NCI-H446 treated with DMSO at 0.1 percent for 48 hours (cell line): ENCODE data around the gene SLC45A1.

ENCODE experiments used
- DNase-seq: peaks from one replicate; lab custom pipeline; 2025; lab: John Stamatoyannopoulos, UW

Gene SLC45A1

DNA sequence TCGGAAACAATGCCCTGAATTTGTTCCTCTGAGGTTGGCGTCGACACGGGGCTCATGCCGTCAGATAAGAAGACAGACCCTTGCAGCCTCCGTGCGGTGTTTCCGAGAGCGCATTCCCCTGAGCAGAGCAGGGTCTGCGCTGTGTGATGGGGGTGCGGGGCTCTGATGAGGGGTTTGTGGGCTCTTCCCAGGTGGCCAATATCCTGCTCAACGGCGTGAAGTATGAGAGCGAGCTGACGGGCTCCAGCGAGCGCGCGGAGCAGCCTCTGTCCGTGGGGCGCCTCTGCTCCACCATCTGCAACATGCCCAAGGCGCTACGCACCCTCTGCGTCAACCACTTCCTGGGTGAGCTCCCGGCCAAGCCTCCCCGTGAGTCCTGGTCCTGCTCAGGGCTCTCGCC is 17.3 kb downstream of the SLC45A1 start:
- no peak for DNase-seq

- no peak for DNase-seq
Observed at GRCh38 chr1:8337776-8338525, 20.0 kb downstream of the SLC45A1 start.

DNA sequence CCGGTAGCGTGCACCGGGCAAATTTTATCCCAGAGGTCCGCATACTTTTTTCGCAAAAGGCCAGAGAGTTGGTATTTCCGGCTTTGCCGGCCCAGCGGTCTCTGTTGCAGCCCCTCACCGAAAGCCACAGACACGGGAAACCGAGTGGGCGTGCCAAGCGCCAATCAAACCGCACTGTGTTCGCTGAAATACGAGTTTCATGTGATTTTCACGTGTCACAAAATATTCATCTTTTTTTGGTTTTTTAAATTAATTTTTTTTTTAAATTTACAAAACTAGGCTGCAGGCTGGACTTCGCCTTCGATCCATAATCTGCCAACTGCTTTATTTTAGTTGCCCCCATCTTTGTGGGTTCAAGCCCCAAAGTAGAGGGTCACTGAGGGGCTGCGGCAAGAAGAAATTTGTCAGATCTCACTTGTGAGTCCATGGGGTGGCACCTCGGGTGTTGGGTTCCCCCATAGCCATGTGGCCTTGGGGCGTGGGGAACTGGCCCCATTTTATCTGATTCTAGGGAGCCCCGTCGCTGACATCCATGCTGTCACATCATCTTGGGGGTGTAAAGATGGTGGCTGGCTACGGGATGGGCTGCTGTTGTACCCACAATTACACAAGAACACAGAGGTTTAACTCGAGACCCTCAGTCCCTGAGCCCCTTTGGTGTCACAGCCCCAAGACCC is 20.8 kb downstream of the SLC45A1 start:
- no peak for DNase-seq

GRCh38 chr1:8339203-8339600 is 21.3 kb downstream of the SLC45A1 start:
- no peak for DNase-seq

GRCh38 chr1:8340448-8340847 is 22.5 kb downstream of the SLC45A1 start:
- DNase-seq = no peak

- DNase-seq = no peak
Observed at GRCh38 chr1:8342325-8342724, 24.4 kb downstream of the SLC45A1 start.

- DNase-seq = no peak
Observed at GRCh38 chr1:8343044-8343443, 25.1 kb downstream of the SLC45A1 start.

DNA sequence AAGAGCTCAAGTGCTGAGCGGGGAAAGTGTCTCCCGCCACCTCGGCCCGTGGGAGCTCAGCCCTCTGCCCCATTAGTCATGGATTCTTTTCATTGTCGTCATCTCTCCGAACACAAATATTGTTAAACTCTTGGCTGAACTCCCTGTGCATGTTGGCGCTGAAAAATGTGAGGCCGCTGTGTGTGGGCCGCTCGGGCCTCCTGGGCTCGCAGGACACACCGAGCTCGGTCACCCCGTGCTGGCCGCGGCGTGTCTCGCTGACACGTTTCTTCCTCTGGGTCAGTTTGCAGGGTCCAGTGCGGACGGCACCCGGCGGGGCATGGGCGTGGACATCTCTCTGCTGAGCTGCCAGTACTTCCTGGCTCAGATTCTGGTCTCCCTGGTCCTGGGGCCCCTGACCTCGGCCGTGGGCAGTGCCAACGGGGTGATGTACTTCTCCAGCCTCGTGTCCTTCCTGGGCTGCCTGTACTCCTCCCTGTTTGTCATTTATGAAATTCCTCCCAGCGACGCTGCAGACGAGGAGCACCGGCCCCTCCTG is 25.6 kb downstream of the SLC45A1 start:
- no peak for DNase-seq

DNA sequence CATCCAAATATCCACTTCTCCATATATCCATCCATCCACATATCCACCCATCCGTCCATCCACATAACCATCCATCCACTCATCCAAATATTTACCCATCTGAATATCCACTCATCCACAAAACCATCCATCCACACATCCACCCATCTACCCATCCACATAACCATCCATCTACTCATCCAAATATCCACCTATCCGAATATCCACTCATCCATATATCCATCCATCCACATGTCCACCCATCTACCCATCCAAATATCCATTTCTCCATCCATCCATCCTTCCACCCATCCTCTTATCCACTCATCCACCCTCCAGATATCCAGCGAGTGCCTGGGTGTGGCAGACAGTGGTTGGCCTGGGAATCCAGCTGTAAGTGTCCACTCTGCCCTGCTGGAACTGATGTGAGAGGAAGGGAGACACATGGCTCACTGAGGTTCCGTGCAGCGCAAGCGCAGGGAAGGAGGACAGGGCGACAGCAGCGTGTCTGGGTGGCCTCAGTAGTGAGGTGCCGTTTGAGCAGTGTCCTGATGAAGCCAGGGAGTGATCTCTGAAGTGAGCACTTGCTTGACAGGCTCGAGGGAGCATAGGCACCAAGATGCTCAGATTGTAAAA is 27.1 kb downstream of the SLC45A1 start:
- DNase-seq = no peak

DNA sequence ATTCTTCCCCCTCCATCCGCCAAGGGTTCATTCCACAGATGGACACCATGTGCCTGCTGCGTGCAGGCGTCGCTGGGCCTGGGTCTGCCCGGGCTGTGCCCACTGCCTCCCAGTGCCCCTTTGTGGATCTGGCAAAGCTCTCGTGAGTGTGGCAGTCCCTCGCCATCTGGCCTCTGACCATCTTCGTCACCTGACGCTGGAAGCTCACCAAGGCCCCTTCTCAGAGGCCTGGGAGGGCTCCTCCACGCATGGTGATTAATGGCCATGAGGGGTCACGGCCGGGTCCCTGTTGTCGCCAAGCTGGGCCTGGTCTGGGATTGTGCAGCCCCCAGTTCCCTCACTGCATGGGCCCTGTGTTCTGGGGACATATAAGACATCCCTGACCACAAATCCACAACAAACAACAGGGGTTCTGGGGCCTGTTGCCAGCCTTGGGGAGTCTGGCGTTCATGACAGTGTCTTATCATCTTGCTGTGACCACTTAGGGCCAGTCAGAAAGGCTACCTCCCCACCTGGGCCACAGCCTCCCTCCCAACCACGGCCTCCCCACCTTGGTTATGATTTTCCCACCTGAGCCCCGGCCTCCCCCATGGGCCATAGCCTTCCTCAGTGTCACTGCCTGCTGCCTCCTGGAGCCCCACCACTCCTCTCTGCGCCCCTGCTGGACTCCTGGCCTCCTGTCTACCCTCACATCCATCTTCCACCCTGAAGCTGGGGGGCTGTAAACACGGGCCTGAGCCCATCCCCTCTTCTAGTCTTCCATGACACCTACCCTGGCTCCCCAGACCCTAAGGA is 27.9 kb downstream of the SLC45A1 start:
- DNase-seq = no peak

GRCh38 chr1:8347635-8348034 is 29.7 kb downstream of the SLC45A1 start:
- no peak for DNase-seq

GRCh38 chr1:8348047-8348776 is 30.3 kb downstream of the SLC45A1 start:
- DNase-seq = no peak

DNA sequence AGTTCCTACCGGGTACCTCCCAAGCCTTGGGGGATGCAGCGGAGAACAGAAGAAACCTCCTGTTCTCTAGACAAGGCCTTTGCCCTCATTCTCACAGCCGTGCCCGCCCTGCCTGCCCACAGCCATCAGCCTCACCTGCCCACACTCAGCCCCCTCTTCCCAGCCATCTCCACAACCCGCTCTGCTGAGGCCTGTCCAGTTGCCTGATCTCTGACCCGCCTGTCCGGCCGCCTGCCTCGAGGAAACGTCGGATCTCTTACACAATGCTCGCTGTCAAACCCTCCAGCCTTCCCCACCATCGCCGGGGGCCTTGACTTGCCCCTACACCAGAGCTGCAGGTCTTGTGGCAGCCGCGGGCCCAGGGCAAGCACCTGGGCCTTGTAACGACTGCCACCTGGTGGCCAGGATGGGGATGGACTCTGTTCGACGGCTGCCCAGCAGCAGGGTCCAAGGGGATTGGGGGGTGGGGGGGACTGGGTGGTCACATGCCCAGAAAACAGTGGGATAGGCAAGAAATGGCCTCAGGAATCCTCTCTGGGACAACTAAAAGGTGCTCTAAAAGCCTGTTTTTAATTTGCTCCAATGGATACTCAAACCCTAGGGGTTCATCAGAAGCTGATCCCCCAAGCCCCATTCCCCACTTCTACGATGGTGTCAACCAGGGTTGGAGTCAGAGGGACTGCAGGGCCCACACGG is 31.0 kb downstream of the SLC45A1 start:
- peak; percentile 21 for DNase-seq

- no peak for DNase-seq
Observed at GRCh38 chr1:8349473-8349865, 31.6 kb downstream of the SLC45A1 start.

DNA sequence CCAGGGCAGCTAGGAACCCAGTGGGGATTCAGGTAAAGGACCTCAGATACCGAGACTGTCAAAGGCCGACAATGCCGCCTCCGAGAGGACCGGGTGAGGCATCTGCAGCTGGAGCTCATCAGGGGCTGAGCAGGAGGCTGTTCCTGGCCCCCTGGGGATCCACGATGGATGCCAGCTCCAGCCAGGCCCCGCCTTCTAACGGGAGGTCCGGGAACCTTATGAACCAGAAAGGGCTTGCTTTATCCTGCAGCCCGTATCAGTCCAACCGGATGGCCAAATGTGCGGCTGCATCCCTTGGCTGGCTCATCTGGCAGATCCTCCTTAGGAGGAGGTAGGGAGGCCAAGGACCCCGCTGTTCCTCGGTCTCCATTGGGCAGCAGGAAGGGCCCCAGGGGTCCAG is 32.0 kb downstream of the SLC45A1 start:
- no peak for DNase-seq

DNA sequence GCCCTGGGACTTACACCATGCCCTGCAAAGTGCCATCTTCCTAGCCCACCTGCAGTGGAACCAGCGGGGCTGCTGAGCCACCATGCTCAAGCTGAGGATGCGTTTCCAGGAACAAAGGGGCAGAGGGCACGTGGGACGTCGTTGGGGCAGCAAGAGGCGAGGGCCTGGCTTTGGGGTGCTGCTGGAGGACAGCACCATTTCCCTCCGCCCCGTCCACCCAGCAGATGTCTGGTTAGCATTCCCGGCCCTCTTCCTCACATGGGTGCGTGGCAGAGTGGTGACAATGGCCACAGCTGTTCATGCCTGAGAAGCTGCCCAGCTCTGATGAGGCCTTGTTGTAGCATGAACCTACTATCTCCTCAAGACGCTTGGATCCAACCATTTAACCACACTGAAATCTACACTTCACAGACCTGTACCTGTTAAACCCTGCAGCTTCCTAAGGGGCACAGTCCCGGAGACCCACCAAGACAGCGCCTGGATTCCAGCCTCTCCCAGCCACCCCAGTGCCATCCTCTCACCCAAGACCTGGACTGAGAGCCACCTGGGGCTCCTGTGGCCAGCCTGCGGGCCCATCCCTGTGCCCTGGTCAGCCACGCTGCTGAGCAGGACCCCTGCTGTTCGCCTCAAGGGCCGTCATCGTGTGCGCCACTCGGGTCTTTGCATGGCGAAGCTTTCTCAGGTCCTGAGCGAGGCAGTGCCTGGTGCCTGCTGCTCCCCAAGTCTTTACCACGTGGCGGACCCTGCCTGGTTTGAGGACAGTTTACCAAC is 33.2 kb downstream of the SLC45A1 start:
- no peak for DNase-seq

DNA sequence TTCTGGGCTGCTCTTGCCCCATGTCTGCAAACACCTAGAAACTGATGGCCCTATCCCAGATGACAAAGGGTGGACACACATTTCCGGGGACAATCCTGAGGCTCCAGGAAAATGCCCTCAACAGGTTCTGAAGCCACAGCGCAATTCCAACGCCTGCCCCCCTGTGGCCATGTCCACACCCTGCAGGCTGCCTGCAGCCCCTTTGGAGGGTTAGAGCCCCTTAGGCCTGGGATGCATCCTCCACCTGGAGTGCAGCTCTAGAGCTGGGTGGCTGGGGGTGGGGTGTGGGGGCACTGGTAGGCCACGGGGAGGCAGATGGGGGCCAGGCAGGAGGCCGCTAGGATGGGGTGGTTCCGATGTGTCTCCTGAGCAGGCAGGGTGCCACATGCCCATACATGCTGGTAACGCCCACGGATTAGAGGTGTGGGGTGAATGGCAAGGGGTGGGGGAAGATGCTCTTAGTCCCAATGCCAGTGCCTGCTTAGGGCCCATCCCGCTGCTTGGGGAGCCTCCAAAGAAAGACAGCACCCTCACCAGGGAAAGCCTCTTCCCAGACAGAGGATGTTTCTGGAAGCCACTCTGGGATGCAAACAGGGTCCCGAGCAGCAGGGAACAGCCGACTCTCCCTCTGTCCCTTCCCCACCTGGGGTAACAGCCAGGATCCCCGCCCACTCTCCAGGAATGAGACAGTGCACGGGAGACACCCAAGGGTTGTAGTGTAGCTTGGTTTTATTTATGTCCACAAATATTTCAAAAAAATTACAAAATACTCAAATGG is 34.0 kb downstream of the SLC45A1 start:
- DNase-seq = no peak

DNA sequence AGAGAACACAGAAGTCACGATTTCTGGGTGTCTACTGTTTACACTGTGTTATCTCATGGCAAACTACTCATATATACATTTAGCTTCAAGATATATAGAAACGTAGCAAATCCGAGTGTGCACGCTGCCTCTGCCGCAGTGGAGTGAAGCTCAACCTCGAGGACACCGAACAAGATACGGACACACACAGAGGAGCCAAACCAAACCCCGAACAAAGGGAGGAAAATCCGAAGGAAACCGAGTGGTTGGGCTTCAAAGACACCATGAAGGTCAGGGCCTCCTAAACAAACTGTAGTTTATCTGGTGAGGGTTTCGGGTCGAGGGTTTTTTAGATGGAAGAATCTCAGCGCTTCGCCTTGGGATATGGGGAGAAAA is 34.5 kb downstream of the SLC45A1 start:
- no peak for DNase-seq
